ENCODE results near the gene NEURL2. TPM values are rescaled to one million over a fixed set of nuclear protein-coding genes. Genes with fewer than 3 reads are reported as not detected.

NEURL2 gene
- total RNA-seq, 1 experiment from 2014 or later: 2.3 TPM

GRCh38 chr20:45935416-45936046 lies 44.5 kb upstream of the NEURL2 start:
- DNase-seq: no peak
- H3K27me3 ChIP-seq (ENCODE audit: low read length): no peaks in the 10 kb centered on the region
- TSS peak; percentile 79 for BruUV-seq (replicated peaks)
- peaks cover 38% of the 10 kb centered on the region for H3K79me2 ChIP-seq (ENCODE audit: low read length)
- TF ChIP-seq, protein P1, sequence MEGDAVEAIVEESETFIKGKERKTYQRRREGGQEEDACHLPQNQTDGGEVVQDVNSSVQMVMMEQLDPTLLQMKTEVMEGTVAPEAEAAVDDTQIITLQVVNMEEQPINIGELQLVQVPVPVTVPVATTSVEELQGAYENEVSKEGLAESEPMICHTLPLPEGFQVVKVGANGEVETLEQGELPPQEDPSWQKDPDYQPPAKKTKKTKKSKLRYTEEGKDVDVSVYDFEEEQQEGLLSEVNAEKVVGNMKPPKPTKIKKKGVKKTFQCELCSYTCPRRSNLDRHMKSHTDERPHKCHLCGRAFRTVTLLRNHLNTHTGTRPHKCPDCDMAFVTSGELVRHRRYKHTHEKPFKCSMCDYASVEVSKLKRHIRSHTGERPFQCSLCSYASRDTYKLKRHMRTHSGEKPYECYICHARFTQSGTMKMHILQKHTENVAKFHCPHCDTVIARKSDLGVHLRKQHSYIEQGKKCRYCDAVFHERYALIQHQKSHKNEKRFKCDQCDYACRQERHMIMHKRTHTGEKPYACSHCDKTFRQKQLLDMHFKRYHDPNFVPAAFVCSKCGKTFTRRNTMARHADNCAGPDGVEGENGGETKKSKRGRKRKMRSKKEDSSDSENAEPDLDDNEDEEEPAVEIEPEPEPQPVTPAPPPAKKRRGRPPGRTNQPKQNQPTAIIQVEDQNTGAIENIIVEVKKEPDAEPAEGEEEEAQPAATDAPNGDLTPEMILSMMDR (conservative IDR thresholded peaks at IDR 0.05; ENCODE audit: low read depth, low read length): no peak
- CTCF ChIA-PET: interaction anchor here (0.6 to 0.7 kb wide), 3 partner anchors 13 to 78 kb away, joined by 3 to 13 read pairs (median 4); partner anchors contain the start of genes ACOT8 and ZSWIM3
- H3K27ac ChIP-seq (ENCODE audit: low read length): peak overlapping the region; percentile 4; the same call in 1 of the 2 replicates
- intact Hi-C loops (cut with micrococcal nuclease): loop anchor here (1.0 to 10.0 kb wide), 3 partner anchors 121 to 521 kb away; partner anchors contain the start of genes PIGT and UBE2C
- H3K9ac ChIP-seq (ENCODE audit: low read length): peak overlapping the region; percentile 99
- no peaks in the 10 kb centered on the region for H4K20me1 ChIP-seq (ENCODE audit: low read length)
- H3K9me3 ChIP-seq (ENCODE audit: low read length): no peaks in the 10 kb centered on the region
- peak overlapping the region; percentile 91 for H3K4me3 ChIP-seq (ENCODE audit: low read length)
- H3K9me2 ChIP-seq (replicated peaks; ENCODE audit: low read length): no peaks in the 10 kb centered on the region
- H2AFZ ChIP-seq (ENCODE audit: low read length): peak overlapping the region; percentile 25
- POLR2A ChIA-PET (ENCODE audit: unreplicated experiment): interaction anchor here (0.5 to 1.6 kb wide), 15 partner anchors 23 to 320 kb away, joined by 3 to 28 read pairs (median 8); partner anchors contain the start of genes PLTP and SNX21
- H3K36me3 ChIP-seq (ENCODE audit: low read depth, low read length): peaks cover 30% of the 10 kb centered on the region
- ATAC-seq: peak; percentile 25
- H3K4me2 ChIP-seq (ENCODE audit: low read length): peak overlapping the region; percentile 92
- peaks cover 12% of the 10 kb centered on the region; the same call in 1 of the 2 replicates for H3K4me1 ChIP-seq (ENCODE audit: insufficient read depth, low read length)
- H3F3A ChIP-seq (ENCODE audit: low read length, unreplicated experiment): no peaks in the 10 kb centered on the region

- peak within 1 kb of the TSS; percentile 97 for H3K4me2 ChIP-seq (ENCODE audit: low read length)
- H3K4me3 ChIP-seq (ENCODE audit: low read length): peak within 1 kb of the TSS; percentile 91
- no peaks in the 10 kb centered on the region for H3K9me2 ChIP-seq (replicated peaks; ENCODE audit: low read length)
- ChIA-PET POLR2A (ENCODE audit: unreplicated experiment) (interaction anchor here (0.5 to 1.6 kb wide), 15 partner anchors 23 to 320 kb away, joined by 3 to 28 read pairs (median 5); partner anchors contain the start of genes PLTP and SNX21), CTCF (interaction anchor here (0.6 to 0.7 kb wide), 2 partner anchors 14 to 78 kb away, joined by 4 to 13 read pairs; partner anchors contain the start of genes ACOT8 and ZSWIM3)
- H4K20me1 ChIP-seq (ENCODE audit: low read length): no peaks in the 10 kb centered on the region
- H3K4me1 ChIP-seq (ENCODE audit: insufficient read depth, low read length): peaks cover 12% of the 10 kb centered on the region; the same call in 1 of the 2 replicates
- peaks cover 38% of the 10 kb centered on the region for H3K79me2 ChIP-seq (ENCODE audit: low read length)
- intact Hi-C loops (cut with micrococcal nuclease): loop anchor here (1.0 to 10.0 kb wide), 3 partner anchors 120 to 520 kb away; partner anchors contain the start of genes PIGT and UBE2C
- peaks cover 24% of the 10 kb centered on the region for H3K36me3 ChIP-seq (ENCODE audit: low read depth, low read length)
- no peaks in the 10 kb centered on the region for H3K27me3 ChIP-seq (ENCODE audit: low read length)
- DNase-seq (peak; percentile 99), ATAC-seq (peak; percentile 81)
- no peaks in the 10 kb centered on the region for H3F3A ChIP-seq (ENCODE audit: low read length, unreplicated experiment)
- peak within 1 kb of the TSS; percentile 99 for H3K9ac ChIP-seq (ENCODE audit: low read length)
- peak within 1 kb of the TSS; percentile 91 for H3K27ac ChIP-seq (ENCODE audit: low read length)
- TF ChIP-seq, protein P1 (conservative IDR thresholded peaks at IDR 0.05; ENCODE audit: low read depth, low read length): no peak
- TF ChIP-seq EZH2 (IDR thresholded peaks at IDR 0.05; ENCODE audit: low read length, unreplicated experiment) (no peak), EZH2phosphoT487 (IDR thresholded peaks at IDR 0.05; ENCODE audit: borderline replicate concordance, low read length) (no peak)
- no TSS peak for BruUV-seq (replicated peaks)
- peak within 1 kb of the TSS; percentile 58 for H2AFZ ChIP-seq (ENCODE audit: low read length)
- H3K9me3 ChIP-seq (ENCODE audit: low read length): no peaks in the 10 kb centered on the region
Observed at GRCh38 chr20:45934586-45935415, 43.8 kb upstream of the NEURL2 start, which contains the start of gene PCIF1. PCIF1 (plus strand) TSS chr20:45934683; CDS start chr20:45939000, 4,317 bp downstream.
